Smooth muscle cell (in vitro differentiated cells): ENCODE data around the gene RTN4R. TPM values are rescaled to one million over a fixed set of nuclear protein-coding genes. Genes with fewer than 3 reads are reported as not detected.
"Not testable (repeated sequence)": the region's sequence is repeated elsewhere in the genome, so short reads cannot be mapped to it uniquely, and the experiment has no call there.

ENCODE experiments used
- DNase-seq: peaks from one replicate; lab custom pipeline; 2025; ENCODE audit not compliant: unreplicated experiment; lab: John Stamatoyannopoulos, UW
- H2AFZ ChIP-seq: fragments of 200-600 bp; sonication (generic); 2 replicates; pipeline ENCODE4 v1.6.0; 2016; ENCODE audit warnings: antibody characterized with exemption, low read depth, mild to moderate bottlenecking
- H3F3A ChIP-seq: fragments of 200-600 bp; sonication (generic); 2 replicates; pipeline ENCODE4 v1.6.0; 2017; ENCODE audit warnings: antibody characterized with exemption, low read depth
- H3K27ac ChIP-seq: fragments of 200-600 bp; sonication (generic); 2 replicates; pipeline ENCODE4 v1.5.1; 2016; ENCODE audit warnings: low read depth, mild to moderate bottlenecking
- H3K27me3 ChIP-seq: fragments of 200-600 bp; sonication (generic); 2 replicates; pipeline ENCODE4 v1.6.1; 2016; ENCODE audit warnings: low read depth, mild to moderate bottlenecking
- H3K36me3 ChIP-seq: fragments of 200-600 bp; sonication (generic); 2 replicates; pipeline ENCODE4 v1.5.1; 2016; ENCODE audit warnings: low read depth
- H3K4me1 ChIP-seq: fragments of 200-600 bp; sonication (generic); 2 replicates; pipeline ENCODE4 v1.5.1; 2016; ENCODE audit warnings: low read depth
- H3K4me2 ChIP-seq: fragments of 200-600 bp; sonication (generic); 2 replicates; pipeline ENCODE4 v1.6.0; 2016; ENCODE audit warnings: mild to moderate bottlenecking
- H3K4me3 ChIP-seq: fragments of 200-600 bp; sonication (generic); 2 replicates; pipeline ENCODE4 v1.5.1; 2016; ENCODE audit warnings: mild to moderate bottlenecking
- H3K79me2 ChIP-seq: fragments of 200-600 bp; sonication (generic); 2 replicates; pipeline ENCODE4 v1.6.0; 2016; ENCODE audit warnings: low read depth, mild to moderate bottlenecking
- H3K9ac ChIP-seq: fragments of 200-600 bp; sonication (generic); 2 replicates; pipeline ENCODE4 v1.6.0; 2016; ENCODE audit warnings: low read depth
- H3K9me3 ChIP-seq: fragments of 200-600 bp; sonication (generic); replicated peaks from 2 replicates; pipeline ENCODE4 v1.5.1; 2016; ENCODE audit warnings: low read depth
- H4K20me1 ChIP-seq: fragments of 200-600 bp; sonication (generic); 2 replicates; pipeline ENCODE4 v1.6.0; 2016; ENCODE audit warnings: low read depth
- CTCF ChIP-seq: fragments of 200-600 bp; sonication (generic); IDR thresholded peaks from 2 replicates; pipeline ENCODE4 v1.5.1; 2017; ENCODE audit warnings: borderline replicate concordance, mild to moderate bottlenecking, antibody characterized with exemption; ENCODE audit not compliant: insufficient read depth, poor library complexity, severe bottlenecking
- WGBS: methylation state at CpG from one replicate; pipeline ENCODE4 v1.1.7; 2016; ENCODE audit warnings: low lambda C conversion rate; 5-methylcytosine and 5-hydroxymethylcytosine counted together
- polyA plus RNA-seq: library from polyadenylated mRNA; unstranded; fragments of >200 nt; fragmentation: Nextera tagmentation; extraction: Ambion mirVana; gene quantifications from 2 replicates; pipeline ENCODE4 v1.2.1, GENCODE V29; 2016
- total RNA-seq: library from RNA; depleted of rRNA; stranded (reverse); fragments of >200 nt; gene quantifications from 2 replicates; pipeline ENCODE4 v1.2.3, GENCODE V29; 2014

The RTN4R gene
- total and polyA plus RNA-seq, 2 experiments from 2014 or later, result 1.8 to 4.7 TPM

GRCh38 chr22:20306646-20307447 is 38.7 kb upstream of the RTN4R start:
- WGBS, result 93% methylated on average over 18 of the region's 21 CpGs
- not testable (repeated sequence) for H3K27me3 ChIP-seq, H3K27ac ChIP-seq, H4K20me1 ChIP-seq, H3K4me1 ChIP-seq, H3K4me2 ChIP-seq, H3K9ac ChIP-seq, H3K9me3 ChIP-seq, DNase-seq, H3K36me3 ChIP-seq, H3K79me2 ChIP-seq, H3F3A ChIP-seq, H2AFZ ChIP-seq, H3K4me3 ChIP-seq

DNA sequence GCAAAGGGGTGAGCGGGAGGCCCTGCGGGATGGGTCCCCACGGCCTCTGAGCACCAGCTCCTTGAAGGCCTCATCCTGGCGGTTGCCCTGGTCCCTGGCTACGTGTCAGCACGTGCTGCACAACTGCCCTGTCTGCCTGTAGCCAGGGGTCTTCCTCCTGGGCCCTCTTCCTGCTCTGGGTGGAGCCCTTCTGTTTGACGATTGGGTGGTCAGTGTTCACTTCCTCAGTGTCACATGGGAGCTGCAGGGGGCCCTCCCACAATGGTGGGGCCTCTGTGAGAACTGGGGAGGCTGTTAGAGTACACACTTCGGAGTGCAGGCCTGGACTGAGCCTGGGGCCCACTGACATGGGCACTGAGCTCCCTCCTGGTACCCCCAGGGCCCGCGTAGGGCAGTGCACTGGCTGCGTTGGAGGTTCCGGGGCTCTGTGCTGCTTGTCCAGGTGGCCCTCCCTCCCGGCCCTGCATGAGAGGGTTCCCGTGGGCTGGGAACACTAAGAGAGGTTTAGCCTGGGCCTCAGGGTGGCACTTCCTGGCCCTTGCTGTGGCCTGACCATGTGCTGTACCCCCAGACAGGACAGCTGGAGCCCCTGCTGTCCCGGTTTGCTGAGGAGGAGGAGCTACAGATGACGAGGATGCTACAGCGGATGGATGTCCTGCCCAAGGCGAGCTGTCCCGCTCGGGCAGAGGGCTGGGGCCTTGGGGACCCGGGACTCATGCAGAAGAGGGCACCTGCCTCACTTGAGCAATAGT is 38.0 kb upstream of the RTN4R start:
- peaks cover 9% of the 10 kb centered on the region for H3K27me3 ChIP-seq
- no peaks in the 10 kb centered on the region for H3F3A ChIP-seq
- no peaks in the 10 kb centered on the region for H3K36me3 ChIP-seq
- WGBS, result 86% methylated on average over 21 of the region's 21 CpGs
- H3K4me1 ChIP-seq, result no peaks in the 10 kb centered on the region
- no peaks in the 10 kb centered on the region for H3K79me2 ChIP-seq
- no peak for DNase-seq
- no peak overlapping the region for H2AFZ ChIP-seq
- no peak overlapping the region for H3K27ac ChIP-seq
- no peaks in the 10 kb centered on the region for H3K9me3 ChIP-seq
- no peak overlapping the region for H3K4me2 ChIP-seq
- no peak overlapping the region for H3K4me3 ChIP-seq
- H4K20me1 ChIP-seq, result no peaks in the 10 kb centered on the region
- TF ChIP-seq CTCF, result no peak
- no peak overlapping the region for H3K9ac ChIP-seq

DNA sequence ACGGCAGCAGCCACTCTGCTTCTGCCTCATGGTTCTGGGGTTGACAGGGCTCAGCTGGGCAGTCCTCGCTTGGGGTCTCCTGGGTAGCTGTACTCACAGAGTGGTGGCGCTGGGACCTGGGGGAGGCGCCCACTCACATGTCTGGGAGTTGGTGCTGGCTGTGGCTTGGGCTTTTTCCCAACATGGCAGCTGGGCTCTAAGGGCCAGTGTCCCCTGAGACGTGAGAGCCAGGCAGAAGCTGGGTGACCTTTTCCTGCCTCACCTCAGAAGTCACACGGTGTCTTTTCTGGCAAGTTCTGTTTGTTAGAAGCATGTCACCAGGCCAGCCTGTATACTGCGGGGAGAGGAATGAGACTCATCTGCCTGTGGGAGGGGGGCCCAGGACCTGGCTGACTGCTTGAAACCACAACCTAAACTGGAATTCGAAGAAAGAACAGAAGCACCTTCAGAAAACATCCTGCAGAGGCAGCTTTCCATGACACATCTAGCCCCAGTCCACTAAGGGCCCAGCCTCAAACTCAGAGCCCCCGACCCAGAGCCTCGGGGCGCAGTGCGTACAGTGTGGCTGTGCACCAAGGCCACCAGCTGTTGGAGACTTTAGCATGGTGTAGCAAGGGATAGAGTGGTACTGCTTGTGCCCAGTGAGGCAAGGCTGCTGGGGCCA is 37.2 kb upstream of the RTN4R start:
- not testable (repeated sequence) for H3K79me2 ChIP-seq, H3F3A ChIP-seq, H3K9ac ChIP-seq, H3K9me3 ChIP-seq, H4K20me1 ChIP-seq, H2AFZ ChIP-seq, H3K36me3 ChIP-seq, H3K4me2 ChIP-seq, H3K4me3 ChIP-seq, H3K4me1 ChIP-seq, DNase-seq, H3K27ac ChIP-seq
- WGBS, result 81% methylated on average over 12 of the region's 12 CpGs
- H3K27me3 ChIP-seq, result peaks cover 16% of the 10 kb centered on the region

DNA sequence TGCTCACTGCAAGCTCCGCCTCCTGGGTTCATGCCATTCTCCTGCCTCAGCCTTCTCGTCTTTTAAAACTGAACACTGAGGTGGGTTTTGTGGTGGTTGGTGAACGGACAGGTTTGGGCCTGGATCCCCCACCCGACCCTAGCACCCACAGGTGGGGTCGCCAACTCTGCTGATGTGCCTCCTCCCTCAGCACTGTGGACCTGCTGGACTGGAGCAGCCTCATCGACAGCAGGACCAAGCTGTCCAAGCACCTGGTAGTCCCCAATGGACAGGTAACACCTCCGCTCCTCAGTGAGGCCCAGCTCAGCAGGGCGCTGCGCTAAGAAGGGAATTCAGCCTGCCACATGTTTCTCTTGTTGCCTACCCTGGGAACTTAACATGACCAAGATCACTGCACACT is 36.5 kb upstream of the RTN4R start:
- Histone ChIP-seq H3K27me3 (peaks cover 20% of the 10 kb centered on the region), H3K79me2 (no peaks in the 10 kb centered on the region), H4K20me1 (no peaks in the 10 kb centered on the region), H3K9ac (no peak overlapping the region), H3K4me1 (no peaks in the 10 kb centered on the region), H2AFZ (no peak overlapping the region), H3K9me3 (no peaks in the 10 kb centered on the region), H3K4me3 (no peak overlapping the region), H3K27ac (no peak overlapping the region), H3K36me3 (no peaks in the 10 kb centered on the region), H3K4me2 (no peak overlapping the region), H3F3A (no peaks in the 10 kb centered on the region)
- no peak for TF ChIP-seq CTCF
- DNase-seq, result no peak
- WGBS, result 93% methylated on average over 9 of the region's 9 CpGs

- 90% methylated on average over 5 of the region's 7 CpGs for WGBS
These were observed 35.1 kb upstream of the RTN4R start for GRCh38 chr22:20303229-20303534.

More at GRCh38 chr22:20303229-20303534, 35.1 kb upstream of the RTN4R start:
- H3K9me3 ChIP-seq, H3F3A ChIP-seq, H3K4me2 ChIP-seq, H3K9ac ChIP-seq, H3K79me2 ChIP-seq, H3K27ac ChIP-seq, H4K20me1 ChIP-seq, H3K4me1 ChIP-seq, H2AFZ ChIP-seq, DNase-seq, H3K36me3 ChIP-seq, H3K4me3 ChIP-seq: not testable (repeated sequence)
- peaks cover 20% of the 10 kb centered on the region for H3K27me3 ChIP-seq
